Measurements from ENCODE around the gene TBX5. TPM values are rescaled to one million over a fixed set of nuclear protein-coding genes. Genes with fewer than 3 reads are reported as not detected.
"Not testable (repeated sequence)": the region's sequence is repeated elsewhere in the genome, so short reads cannot be mapped to it uniquely, and the experiment has no call there.

TBX5 gene
- total RNA-seq, 1 donor from 2014 or later = 8.4 TPM

DNA sequence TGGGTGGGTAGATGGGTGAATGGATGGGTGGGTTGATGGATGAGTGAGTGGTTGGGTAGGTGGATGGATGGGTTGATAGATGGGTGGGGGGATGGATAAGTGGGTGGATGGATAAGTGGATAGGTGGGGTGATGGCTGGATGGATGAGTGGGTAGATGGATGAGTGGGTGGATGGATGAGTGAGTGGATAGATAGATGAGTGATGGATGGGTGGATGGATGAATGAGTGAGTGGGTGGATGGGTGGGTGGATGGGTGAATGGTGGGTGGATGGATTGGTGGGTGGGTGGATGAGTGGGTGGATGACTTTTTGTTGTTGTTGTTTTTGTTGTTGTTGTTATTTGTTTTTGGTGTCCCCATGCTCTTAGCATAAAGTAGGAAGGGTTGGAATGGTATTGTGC, 45.5 kb downstream of the TBX5 start:
- H3K9me3 Mint-ChIP-seq = peaks cover 3% of the 10 kb centered on the region
- no peaks in the 10 kb centered on the region for H3K4me1 Mint-ChIP-seq
- DNase-seq (ENCODE audit: low spot score in 2 of 2, unreplicated experiment in 2 of 2) = no peak
- TF ChIP-seq, protein P1, sequence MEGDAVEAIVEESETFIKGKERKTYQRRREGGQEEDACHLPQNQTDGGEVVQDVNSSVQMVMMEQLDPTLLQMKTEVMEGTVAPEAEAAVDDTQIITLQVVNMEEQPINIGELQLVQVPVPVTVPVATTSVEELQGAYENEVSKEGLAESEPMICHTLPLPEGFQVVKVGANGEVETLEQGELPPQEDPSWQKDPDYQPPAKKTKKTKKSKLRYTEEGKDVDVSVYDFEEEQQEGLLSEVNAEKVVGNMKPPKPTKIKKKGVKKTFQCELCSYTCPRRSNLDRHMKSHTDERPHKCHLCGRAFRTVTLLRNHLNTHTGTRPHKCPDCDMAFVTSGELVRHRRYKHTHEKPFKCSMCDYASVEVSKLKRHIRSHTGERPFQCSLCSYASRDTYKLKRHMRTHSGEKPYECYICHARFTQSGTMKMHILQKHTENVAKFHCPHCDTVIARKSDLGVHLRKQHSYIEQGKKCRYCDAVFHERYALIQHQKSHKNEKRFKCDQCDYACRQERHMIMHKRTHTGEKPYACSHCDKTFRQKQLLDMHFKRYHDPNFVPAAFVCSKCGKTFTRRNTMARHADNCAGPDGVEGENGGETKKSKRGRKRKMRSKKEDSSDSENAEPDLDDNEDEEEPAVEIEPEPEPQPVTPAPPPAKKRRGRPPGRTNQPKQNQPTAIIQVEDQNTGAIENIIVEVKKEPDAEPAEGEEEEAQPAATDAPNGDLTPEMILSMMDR (IDR thresholded peaks at IDR 0.05; ENCODE audit: unreplicated experiment) = no peak
- H3K27ac Mint-ChIP-seq = no peak overlapping the region
- H3K36me3 Mint-ChIP-seq = no peaks in the 10 kb centered on the region
- peaks cover 45% of the 10 kb centered on the region for H3K27me3 Mint-ChIP-seq (ENCODE audit: low read depth)
- no peak overlapping the region for H3K4me3 Mint-ChIP-seq

DNA sequence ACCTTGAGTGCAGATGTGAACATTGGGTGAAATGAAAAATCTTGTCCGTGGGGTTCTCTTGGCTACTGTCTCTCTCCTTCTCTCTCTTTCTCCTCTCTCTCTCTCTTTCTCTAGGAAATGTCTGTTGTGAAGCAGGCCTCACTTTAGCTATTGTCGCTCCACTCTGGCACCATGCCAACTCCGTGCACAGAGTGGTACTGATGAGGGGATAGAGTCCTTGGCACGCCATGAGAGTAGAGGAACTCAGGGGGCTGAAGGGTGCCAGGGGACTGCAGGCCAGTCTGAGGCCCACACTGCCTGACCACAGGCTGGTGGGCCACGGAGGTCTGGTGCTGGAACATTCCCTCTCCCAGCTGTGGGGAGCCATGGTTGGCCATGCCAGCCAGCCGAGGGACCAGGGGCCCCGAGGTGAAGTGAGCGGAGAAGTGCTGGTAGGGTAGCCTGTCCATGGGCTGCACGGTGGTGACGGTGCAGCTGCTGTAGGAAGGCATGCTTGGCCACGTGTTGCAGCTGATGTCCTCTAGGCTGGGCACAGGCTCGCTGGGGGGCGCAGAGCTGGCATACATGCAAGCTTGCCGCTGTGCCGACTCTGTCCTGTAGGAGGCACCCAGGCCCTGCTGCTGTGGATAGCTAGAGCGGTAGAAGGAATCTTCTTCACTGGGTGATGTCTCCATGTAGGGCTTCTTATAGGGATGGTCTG, 50.4 kb downstream of the TBX5 start:
- H3K27me3 Mint-ChIP-seq (ENCODE audit: low read depth) = peaks cover 59% of the 10 kb centered on the region
- peaks cover 3% of the 10 kb centered on the region for H3K9me3 Mint-ChIP-seq
- no peak overlapping the region for H3K4me3 Mint-ChIP-seq
- TF ChIP-seq, protein P1 (IDR thresholded peaks at IDR 0.05; ENCODE audit: unreplicated experiment) = peak; percentile 17
- H3K4me1 Mint-ChIP-seq = no peaks in the 10 kb centered on the region
- H3K27ac Mint-ChIP-seq = no peak overlapping the region
- no peaks in the 10 kb centered on the region for H3K36me3 Mint-ChIP-seq
- DNase-seq (ENCODE audit: low spot score in 2 of 2, unreplicated experiment in 2 of 2) = no peak

DNA sequence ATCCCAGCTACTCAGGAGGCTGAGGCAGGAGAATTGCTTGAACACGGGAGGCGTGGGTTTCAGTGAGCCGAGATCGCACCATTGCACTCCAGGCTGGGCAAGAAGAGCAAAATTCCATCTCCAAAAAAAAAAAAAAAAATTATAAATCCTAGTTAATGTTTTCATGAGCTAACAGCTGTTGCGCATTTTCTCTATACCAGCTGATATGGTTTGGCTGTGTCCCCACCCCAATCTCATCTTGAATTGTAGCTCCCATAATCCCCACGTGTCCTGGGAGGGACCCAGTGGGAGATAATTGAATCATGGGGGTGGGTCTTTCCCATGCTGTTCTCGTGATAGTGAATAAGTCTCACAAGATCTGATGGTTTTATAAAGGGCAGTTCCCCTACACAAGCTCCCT, 56.7 kb downstream of the TBX5 start:
- peaks cover 26% of the 10 kb centered on the region for H3K27me3 Mint-ChIP-seq (ENCODE audit: low read depth)

DNA sequence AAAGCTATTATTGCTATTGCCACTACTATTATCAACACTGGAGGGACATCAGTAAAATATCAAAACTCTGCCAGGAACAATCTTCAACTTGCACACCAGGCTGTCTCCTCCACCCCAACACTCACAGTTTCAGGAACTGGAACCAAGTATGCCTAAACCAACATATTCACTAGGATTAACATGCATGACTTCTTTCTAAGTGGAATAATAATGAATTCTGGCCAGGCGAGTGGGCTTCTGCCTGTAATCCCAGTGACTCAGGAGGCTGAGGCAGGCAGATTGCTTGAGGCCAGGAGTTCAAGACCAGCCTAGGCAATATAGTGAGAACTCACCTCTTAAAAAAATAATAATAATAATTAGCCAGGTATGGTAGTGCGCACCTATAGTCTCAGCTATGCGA, 58.1 kb downstream of the TBX5 start:
- no peaks in the 10 kb centered on the region for H3K4me1 Mint-ChIP-seq
- no peak overlapping the region for H3K4me3 Mint-ChIP-seq
- H3K27ac Mint-ChIP-seq = no peak overlapping the region
- DNase-seq (ENCODE audit: low spot score in 2 of 2, unreplicated experiment in 2 of 2) = no peak
- peaks cover 24% of the 10 kb centered on the region for H3K27me3 Mint-ChIP-seq (ENCODE audit: low read depth)
- no peaks in the 10 kb centered on the region for H3K36me3 Mint-ChIP-seq
- TF ChIP-seq, protein P1 (IDR thresholded peaks at IDR 0.05; ENCODE audit: unreplicated experiment) = no peak
- H3K9me3 Mint-ChIP-seq = no peaks in the 10 kb centered on the region

More for the DNA sequence above, 56.7 kb downstream of the TBX5 start:
- not testable (repeated sequence) for H3K9me3 Mint-ChIP-seq; H3K4me1 Mint-ChIP-seq; H3K4me3 Mint-ChIP-seq; H3K36me3 Mint-ChIP-seq; DNase-seq (ENCODE audit: low spot score in 2 of 2, unreplicated experiment in 2 of 2); H3K27ac Mint-ChIP-seq

DNA sequence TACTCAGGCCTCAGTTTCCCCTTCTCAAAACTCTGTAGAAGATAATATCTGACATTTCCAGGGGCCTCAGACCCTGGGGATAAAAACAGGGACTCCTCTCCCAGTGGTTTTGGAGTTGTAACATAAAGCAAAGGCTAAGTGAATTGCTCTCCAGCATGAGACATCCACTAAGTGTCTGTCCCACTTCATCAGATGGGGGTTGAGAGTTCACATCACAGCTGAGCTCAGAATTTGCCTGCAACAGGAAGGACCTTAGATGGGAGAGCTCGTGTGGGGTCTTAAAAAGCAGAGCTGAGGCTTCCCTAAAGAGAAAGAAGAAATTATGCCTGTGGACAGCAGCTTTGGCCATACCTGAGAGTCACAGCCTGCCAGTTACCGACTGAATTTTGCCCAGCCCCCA, 61.1 kb downstream of the TBX5 start:
- H3K27me3 Mint-ChIP-seq (ENCODE audit: low read depth) = peaks cover 37% of the 10 kb centered on the region
- no peaks in the 10 kb centered on the region for H3K9me3 Mint-ChIP-seq
- DNase-seq (ENCODE audit: low spot score in 2 of 2, unreplicated experiment in 2 of 2) = no peak
- no peak overlapping the region for H3K4me3 Mint-ChIP-seq
- TF ChIP-seq, protein P1 (IDR thresholded peaks at IDR 0.05; ENCODE audit: unreplicated experiment) = no peak
- no peaks in the 10 kb centered on the region for H3K4me1 Mint-ChIP-seq
- H3K27ac Mint-ChIP-seq = no peak overlapping the region
- H3K36me3 Mint-ChIP-seq = no peaks in the 10 kb centered on the region

DNA sequence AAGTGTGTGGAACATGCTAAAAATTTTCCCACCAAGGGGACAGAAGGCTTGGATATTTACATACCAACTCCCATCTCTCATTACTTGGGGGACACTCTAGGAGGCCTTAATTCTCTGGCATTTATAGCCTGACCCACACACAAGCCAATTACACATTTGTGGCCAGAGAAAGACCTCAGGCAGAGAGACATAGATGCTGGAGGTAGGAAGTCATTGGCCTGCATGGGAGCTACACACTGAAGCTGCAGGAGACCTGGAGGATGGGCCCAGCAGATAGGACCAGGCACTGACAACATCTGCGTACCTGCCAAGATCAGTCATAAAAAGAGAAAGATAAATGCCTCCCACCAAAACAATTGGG, 61.7 kb downstream of the TBX5 start:
- Mint-ChIP-seq H3K4me3 (no peak overlapping the region), H3K27ac (no peak overlapping the region), H3K36me3 (no peaks in the 10 kb centered on the region), H3K4me1 (no peaks in the 10 kb centered on the region), H3K9me3 (no peaks in the 10 kb centered on the region), H3K27me3 (ENCODE audit: low read depth) (peaks cover 40% of the 10 kb centered on the region)
- no peak for DNase-seq (ENCODE audit: low spot score in 2 of 2, unreplicated experiment in 2 of 2)
- TF ChIP-seq, protein P1 (IDR thresholded peaks at IDR 0.05; ENCODE audit: unreplicated experiment) = no peak
